ENCODE data around the gene RSPO4. TPM values are rescaled to one million over a fixed set of nuclear protein-coding genes. Genes with fewer than 3 reads are reported as not detected.

RSPO4 gene
- polyA plus RNA-seq, 1 donor (not counting 4 experiments of a cell fraction or from before 2014, with no cell fraction given): not detected

DNA sequence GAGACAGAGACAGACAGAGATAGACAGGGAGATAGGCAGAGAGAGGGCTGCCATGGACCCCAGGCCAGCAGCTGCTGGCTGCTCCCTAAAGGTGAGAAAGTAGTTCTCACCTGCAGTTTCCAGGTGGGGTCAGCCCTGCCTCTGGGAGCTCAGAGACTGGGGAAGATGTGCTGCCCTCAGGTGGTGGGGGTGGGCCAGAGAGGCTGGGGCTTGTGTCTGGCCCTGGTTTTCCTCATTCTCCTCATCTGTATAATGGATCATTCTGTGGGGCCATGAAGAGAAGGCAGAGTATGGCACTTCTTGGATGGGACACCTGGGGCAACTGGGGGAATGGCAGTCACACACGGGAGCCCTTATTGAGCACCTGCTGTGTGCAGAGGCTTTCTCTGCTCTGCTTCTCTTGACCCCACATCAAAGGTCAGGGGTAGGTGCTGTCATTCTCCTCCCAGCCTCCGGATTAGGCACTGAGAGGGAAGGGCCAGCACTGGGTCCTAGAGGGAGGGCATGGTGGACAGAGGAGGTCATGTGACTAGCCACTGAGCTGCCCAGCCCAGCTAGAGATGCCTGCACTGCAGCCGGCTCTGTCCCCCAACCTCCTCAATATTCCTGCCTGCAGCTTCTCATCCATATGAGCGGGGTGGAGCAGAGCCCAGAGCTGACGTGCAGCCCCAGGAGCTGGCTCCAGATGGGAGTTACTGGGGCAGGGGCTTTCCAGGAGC lies 90.1 kb downstream of the RSPO4 start:
- Histone ChIP-seq H3K27me3 (ENCODE audit: control insufficient read depth, extremely low read depth, insufficient read depth, low read length) (peaks cover 29% of the 10 kb centered on the region), H3K4me1 (ENCODE audit: control insufficient read depth, extremely low read depth, insufficient read depth, low read length) (no peaks in the 10 kb centered on the region), H3K9me3 (ENCODE audit: control insufficient read depth, low read depth, low read length) (no peaks in the 10 kb centered on the region), H3K79me2 (ENCODE audit: control insufficient read depth, insufficient read depth, low read length) (no peaks in the 10 kb centered on the region), H3K4me2 (ENCODE audit: control insufficient read depth, extremely low read depth, insufficient read depth, low read depth, low read length) (no peak overlapping the region), H2AFZ (ENCODE audit: control insufficient read depth, low read length) (no peak overlapping the region), H4K20me1 (ENCODE audit: control insufficient read depth, extremely low read depth, insufficient read depth, low read length) (no peaks in the 10 kb centered on the region), H3K9me1 (ENCODE audit: control insufficient read depth, extremely low read depth, insufficient read depth, low read length) (no peaks in the 10 kb centered on the region), H3K9ac (ENCODE audit: control insufficient read depth, extremely low read depth, insufficient read depth, low read length) (no peak overlapping the region), H3K4me3 (ENCODE audit: control insufficient read depth in 2 of 3, extremely low read depth in 1 of 3, insufficient read depth in 2 of 3, low read depth in 1 of 3, low read length in 3 of 3) (no peak overlapping the region), H3K27ac (ENCODE audit: control insufficient read depth, insufficient read depth, low read length) (no peak overlapping the region), H3K36me3 (ENCODE audit: control insufficient read depth in 2 of 2, extremely low read depth in 1 of 2, insufficient read depth in 2 of 2, low read length in 2 of 2) (no peaks in the 10 kb centered on the region)
- DNase-seq (ENCODE audit: low read depth, low spot score) (no peak), FAIRE-seq (no peak)
- dilution Hi-C loops (cut with MboI; ENCODE audit: extremely low pct_ligation_motif_present, low sequenced_read_pairs): no loop called here
- TF ChIP-seq, protein P1, sequence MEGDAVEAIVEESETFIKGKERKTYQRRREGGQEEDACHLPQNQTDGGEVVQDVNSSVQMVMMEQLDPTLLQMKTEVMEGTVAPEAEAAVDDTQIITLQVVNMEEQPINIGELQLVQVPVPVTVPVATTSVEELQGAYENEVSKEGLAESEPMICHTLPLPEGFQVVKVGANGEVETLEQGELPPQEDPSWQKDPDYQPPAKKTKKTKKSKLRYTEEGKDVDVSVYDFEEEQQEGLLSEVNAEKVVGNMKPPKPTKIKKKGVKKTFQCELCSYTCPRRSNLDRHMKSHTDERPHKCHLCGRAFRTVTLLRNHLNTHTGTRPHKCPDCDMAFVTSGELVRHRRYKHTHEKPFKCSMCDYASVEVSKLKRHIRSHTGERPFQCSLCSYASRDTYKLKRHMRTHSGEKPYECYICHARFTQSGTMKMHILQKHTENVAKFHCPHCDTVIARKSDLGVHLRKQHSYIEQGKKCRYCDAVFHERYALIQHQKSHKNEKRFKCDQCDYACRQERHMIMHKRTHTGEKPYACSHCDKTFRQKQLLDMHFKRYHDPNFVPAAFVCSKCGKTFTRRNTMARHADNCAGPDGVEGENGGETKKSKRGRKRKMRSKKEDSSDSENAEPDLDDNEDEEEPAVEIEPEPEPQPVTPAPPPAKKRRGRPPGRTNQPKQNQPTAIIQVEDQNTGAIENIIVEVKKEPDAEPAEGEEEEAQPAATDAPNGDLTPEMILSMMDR (optimal IDR thresholded peaks at IDR 0.05 in 1 of 3, IDR thresholded peaks at IDR 0.05 in 1 of 3, conservative IDR thresholded peaks at IDR 0.05 in 1 of 3; ENCODE audit: extremely low read depth in 1 of 3, insufficient read depth in 2 of 3, low read length in 3 of 3): peak in 2 of 3 experiments; percentile 6 to 46
- no peak for TF ChIP-seq EZH2 (IDR thresholded peaks at IDR 0.05; ENCODE audit: low read length)

DNA sequence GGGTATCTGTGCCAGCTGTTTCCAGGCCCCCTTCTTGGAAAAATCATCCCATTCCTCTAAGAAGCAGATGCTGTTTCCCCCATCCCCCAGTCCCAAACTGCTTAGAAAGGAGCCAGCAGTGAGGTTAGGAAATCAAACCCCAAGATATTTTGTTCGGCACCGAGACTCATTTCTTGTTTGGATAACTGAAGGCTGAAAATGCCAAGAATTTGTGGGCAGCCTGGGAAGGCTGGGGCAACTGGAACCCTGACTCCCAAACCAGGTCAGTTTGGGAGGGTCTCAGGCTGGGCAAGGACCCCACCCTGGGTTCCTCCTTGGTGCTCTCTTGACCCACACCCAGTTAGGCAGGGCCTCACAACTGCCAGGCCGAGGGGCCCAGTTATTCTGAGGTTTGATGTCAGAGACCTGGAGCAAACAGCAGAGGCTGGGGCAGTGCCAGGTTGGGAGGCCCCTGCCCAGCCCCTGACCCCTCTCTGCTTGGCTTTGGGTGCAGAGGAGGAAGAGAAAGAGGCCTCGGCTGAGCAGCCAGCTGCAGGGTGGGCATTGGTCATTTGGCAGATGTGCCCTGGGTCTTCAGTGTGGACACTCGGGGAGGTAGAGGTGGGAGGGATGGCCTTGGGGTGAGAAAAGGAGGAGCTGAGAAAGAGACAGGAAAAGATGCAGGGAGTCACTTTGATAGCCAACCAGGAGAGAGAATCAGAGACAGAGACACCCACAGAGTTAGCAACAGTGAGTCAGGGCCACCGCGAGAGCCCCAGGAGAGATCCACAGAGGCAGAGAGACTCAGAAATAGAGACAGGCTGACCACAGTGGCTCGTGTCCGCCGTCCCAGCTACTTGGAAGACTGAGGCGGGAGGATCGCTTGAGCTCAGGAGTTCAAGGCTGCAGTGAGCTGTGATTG lies 91.0 kb downstream of the RSPO4 start:
- H3K36me3 ChIP-seq (ENCODE audit: control insufficient read depth in 2 of 2, extremely low read depth in 1 of 2, insufficient read depth in 2 of 2, low read length in 2 of 2): no peaks in the 10 kb centered on the region
- no peak for FAIRE-seq
- H3K9me3 ChIP-seq (ENCODE audit: control insufficient read depth, low read depth, low read length): no peaks in the 10 kb centered on the region
- H3K9ac ChIP-seq (ENCODE audit: control insufficient read depth, extremely low read depth, insufficient read depth, low read length): no peak overlapping the region
- no peak for TF ChIP-seq EZH2 (IDR thresholded peaks at IDR 0.05; ENCODE audit: low read length)
- TF ChIP-seq, protein P1 (optimal IDR thresholded peaks at IDR 0.05 in 1 of 3, IDR thresholded peaks at IDR 0.05 in 1 of 3, conservative IDR thresholded peaks at IDR 0.05 in 1 of 3; ENCODE audit: extremely low read depth in 1 of 3, insufficient read depth in 2 of 3, low read length in 3 of 3): no peak
- no peaks in the 10 kb centered on the region for H3K79me2 ChIP-seq (ENCODE audit: control insufficient read depth, insufficient read depth, low read length)
- no peak for DNase-seq (ENCODE audit: low read depth, low spot score)
- H3K4me2 ChIP-seq (ENCODE audit: control insufficient read depth, extremely low read depth, insufficient read depth, low read depth, low read length): no peak overlapping the region
- H3K4me1 ChIP-seq (ENCODE audit: control insufficient read depth, extremely low read depth, insufficient read depth, low read length): no peaks in the 10 kb centered on the region
- dilution Hi-C loops (cut with MboI; ENCODE audit: extremely low pct_ligation_motif_present, low sequenced_read_pairs): no loop called here
- H3K27me3 ChIP-seq (ENCODE audit: control insufficient read depth, extremely low read depth, insufficient read depth, low read length): peaks cover 25% of the 10 kb centered on the region
- H3K27ac ChIP-seq (ENCODE audit: control insufficient read depth, insufficient read depth, low read length): no peak overlapping the region
- no peak overlapping the region for H2AFZ ChIP-seq (ENCODE audit: control insufficient read depth, low read length)
- H4K20me1 ChIP-seq (ENCODE audit: control insufficient read depth, extremely low read depth, insufficient read depth, low read length): no peaks in the 10 kb centered on the region
- no peak overlapping the region for H3K4me3 ChIP-seq (ENCODE audit: control insufficient read depth in 2 of 3, extremely low read depth in 1 of 3, insufficient read depth in 2 of 3, low read depth in 1 of 3, low read length in 3 of 3)
- no peaks in the 10 kb centered on the region for H3K9me1 ChIP-seq (ENCODE audit: control insufficient read depth, extremely low read depth, insufficient read depth, low read length)

Measured in keratinocyte (primary cell).